Endothelial cell of umbilical vein (primary cell): ENCODE results near the gene ATAD3A. TPM values are rescaled to one million over a fixed set of nuclear protein-coding genes. Genes with fewer than 3 reads are reported as not detected.
"Not testable (repeated sequence)": the region's sequence is repeated elsewhere in the genome, so short reads cannot be mapped to it uniquely, and the experiment has no call there.

Experiments
- BruUV-seq: library from RNA; stranded (reverse); fragments of 400-500 nt; replicated peaks from 2 replicates; lab custom pipeline; 2021; lab: Mats Ljungman, UMichigan
- CTCF ChIA-PET: fragments of 300-600, 350-600 bp; sonication (Branson Sonifier 250); formaldehyde crosslinking; loops from one replicate; lab custom pipeline; 2021; ENCODE audit warnings: antibody characterized with exemption, inconsistent platforms; lab: Charles Lee
- POLR2A ChIA-PET: fragments of 300-600, 350-600 bp; sonication (Branson Sonifier 250); formaldehyde crosslinking; loops from one replicate; lab custom pipeline; 2021; ENCODE audit warnings: antibody characterized with exemption, inconsistent platforms; lab: Charles Lee
- DNase-seq: peaks from one replicate; pipeline ENCODE4 v3.0.0-alpha.2; 2011; ENCODE audit warnings: low read depth, low spot score
- FAIRE-seq: peaks from 2 replicates; lab custom pipeline; 2011; peaks lifted over from hg19 to GRCh38; lab: Jason Lieb, UNC
- H2AFZ ChIP-seq: 2 replicates; pipeline ENCODE4 v1.6.0; 2012; ENCODE audit warnings: low read depth, low read length, control low read depth, inconsistent platforms
- H3K27ac ChIP-seq: 2 replicates; pipeline ENCODE4 v1.5.1; 2011; ENCODE audit warnings: low read depth, mild to moderate bottlenecking, control low read depth, low read length, moderate library complexity; ENCODE audit not compliant: insufficient read depth
- H3K27me3 ChIP-seq, 2 experiments: 2 replicates each; pipeline versions ENCODE4 v1.6.0 to v1.6.1; 2011; ENCODE audit warnings: low read length in 2 of 2, mixed read lengths in 1 of 2; ENCODE audit not compliant: control insufficient read depth in 2 of 2, insufficient read depth in 2 of 2
- H3K36me3 ChIP-seq, 2 experiments: 2 replicates in 1 of 2; 3 replicates in 1 of 2; pipeline ENCODE4 v1.5.1; 2011; ENCODE audit warnings: low read length in 2 of 2, mild to moderate bottlenecking in 1 of 2, moderate library complexity in 1 of 2; ENCODE audit not compliant: control insufficient read depth in 2 of 2, insufficient read depth in 2 of 2; ENCODE audit errors: extremely low read depth in 1 of 2
- H3K4me1 ChIP-seq: 3 replicates; pipeline ENCODE4 v1.5.1; 2011; ENCODE audit warnings: mild to moderate bottlenecking, low read length; ENCODE audit not compliant: control insufficient read depth, insufficient read depth; ENCODE audit errors: extremely low read depth
- H3K4me2 ChIP-seq: 2 replicates; pipeline ENCODE4 v1.6.1; 2011; ENCODE audit warnings: low read length, control low read depth, mixed read lengths; ENCODE audit not compliant: insufficient read depth
- H3K4me3 ChIP-seq, 3 experiments: fragments of 200-600 bp in 1 of 3; sonication (generic), shearing (Covaris generic) in 1 of 3; replicated peaks in 1 of 3; 2 replicates each; pipeline ENCODE4 v1.5.1; 2011 to 2016; ENCODE audit warnings: control low read depth in 3 of 3, low read length in 3 of 3, mild to moderate bottlenecking in 2 of 3, inconsistent platforms in 1 of 3, low read depth in 1 of 3, moderate library complexity in 1 of 3; ENCODE audit not compliant: insufficient read depth in 1 of 3
- H3K79me2 ChIP-seq: 2 replicates; pipeline ENCODE4 v1.6.0; 2012; ENCODE audit warnings: low read length, inconsistent platforms; ENCODE audit not compliant: control insufficient read depth, insufficient read depth
- H3K9ac ChIP-seq: replicated peaks from 2 replicates; pipeline ENCODE3; 2011; ENCODE audit warnings: low read length, control low read depth; ENCODE audit not compliant: insufficient read depth; ENCODE audit errors: extremely low read depth
- H3K9me1 ChIP-seq: replicated peaks from 3 replicates; pipeline ENCODE4 v1.6.0; 2011; ENCODE audit warnings: mild to moderate bottlenecking, low read length; ENCODE audit not compliant: control insufficient read depth, insufficient read depth; ENCODE audit errors: extremely low read depth
- H3K9me3 ChIP-seq: replicated peaks from 2 replicates; pipeline ENCODE4 v1.5.1; 2012; ENCODE audit warnings: low read length, inconsistent platforms; ENCODE audit not compliant: control insufficient read depth, insufficient read depth
- H4K20me1 ChIP-seq: replicated peaks from 2 replicates; pipeline ENCODE3; 2011; ENCODE audit warnings: mild to moderate bottlenecking, low read length; ENCODE audit not compliant: control insufficient read depth, insufficient read depth; ENCODE audit errors: extremely low read depth
- CTCF ChIP-seq, 2 donors: IDR thresholded peaks; 1 replicate in 1 of 2; 2 replicates in 1 of 2; pipeline ENCODE4 v1.5.1; 2011; ENCODE audit warnings: low read length in 2 of 2, mild to moderate bottlenecking in 2 of 2, moderate library complexity in 2 of 2, control low read depth in 1 of 2, inconsistent platforms in 1 of 2, low read depth in 1 of 2; ENCODE audit not compliant: insufficient read depth in 1 of 2; ENCODE audit errors: extremely low read depth in 1 of 2
- EZH2 ChIP-seq: IDR thresholded peaks from 2 replicates; pipeline ENCODE4 v1.6.1; 2012; ENCODE audit warnings: borderline replicate concordance, low read depth, mild to moderate bottlenecking, moderate library complexity, low read length, inconsistent platforms; ENCODE audit not compliant: severe bottlenecking
- FOS ChIP-seq: IDR thresholded peaks from 2 replicates; pipeline ENCODE4 v1.6.1; 2011; ENCODE audit warnings: mild to moderate bottlenecking, low read length, moderate library complexity, borderline replicate concordance; ENCODE audit not compliant: insufficient read depth
- GATA2 ChIP-seq: IDR thresholded peaks from 2 replicates; pipeline ENCODE4 v1.7.0; 2011; ENCODE audit warnings: low read depth, mild to moderate bottlenecking, moderate library complexity, mixed read lengths, low read length; ENCODE audit not compliant: insufficient read length, insufficient read depth
- JUN ChIP-seq: IDR thresholded peaks from 2 replicates; pipeline ENCODE4 v1.6.1; 2011; ENCODE audit warnings: borderline replicate concordance, low read depth; ENCODE audit not compliant: insufficient read length, insufficient read depth
- MAX ChIP-seq: IDR thresholded peaks from 2 replicates; pipeline ENCODE4 v1.6.1; 2011; ENCODE audit not compliant: insufficient read depth, insufficient read length
- MYC ChIP-seq: IDR thresholded peaks from one replicate; pipeline ENCODE4 v1.6.1; 2011; ENCODE audit warnings: mild to moderate bottlenecking, low read depth, low read length
- POLR2A ChIP-seq: IDR thresholded peaks from 2 replicates; pipeline ENCODE4 v1.6.1; 2012; ENCODE audit warnings: low read depth, mild to moderate bottlenecking, control low read depth, low read length
- POLR2AphosphoS5 ChIP-seq: IDR thresholded peaks from 2 replicates; pipeline ENCODE4 v1.6.1; 2012; ENCODE audit warnings: low read depth, mild to moderate bottlenecking, control low read depth, low read length, moderate library complexity; ENCODE audit not compliant: insufficient read depth
- dilution Hi-C: fragments of 300-500 bp; cut with MboI; formaldehyde crosslinking; loops from one replicate; pipeline ENCODE4 v1.15.0; 2019; ENCODE audit warnings: low sequenced_read_pairs; ENCODE audit not compliant: extremely low pct_ligation_motif_present
- intact Hi-C: fragments of 100-400 bp; cut with micrococcal nuclease; formaldehyde crosslinking; loops from one replicate; pipeline ENCODE4 v1.10.0; 2022
- polyA plus RNA-seq, 4 experiments: library from polyadenylated mRNA; depleted of rRNA in 3 of 4; stranded (reverse) in 3 of 4; unstranded in 1 of 4; fragments of >200 nt; gene quantifications; 2 replicates each; pipeline versions ENCODE4 v1.2.1 to v1.2.3, GENCODE V29; 2011 to 2012; ENCODE audit warnings: missing spikeins in 1 of 4
- total RNA-seq: library from RNA; stranded (reverse); gene quantifications from 2 replicates; pipeline ENCODE4 v1.2.3, GENCODE V29; 2021

ATAD3A gene
- total and polyA plus RNA-seq, 2 donors (not counting 3 experiments of a cell fraction or from before 2014, with no cell fraction given), result 24.9 to 55.2 TPM

- not testable (repeated sequence) for BruUV-seq, FAIRE-seq
- H3K36me3 ChIP-seq, result peaks cover 7 to 24% of the 10 kb centered on the region in 2 experiments
These were observed 14.5 kb downstream of the ATAD3A start for GRCh38 chr1:1526476-1526875.

DNA sequence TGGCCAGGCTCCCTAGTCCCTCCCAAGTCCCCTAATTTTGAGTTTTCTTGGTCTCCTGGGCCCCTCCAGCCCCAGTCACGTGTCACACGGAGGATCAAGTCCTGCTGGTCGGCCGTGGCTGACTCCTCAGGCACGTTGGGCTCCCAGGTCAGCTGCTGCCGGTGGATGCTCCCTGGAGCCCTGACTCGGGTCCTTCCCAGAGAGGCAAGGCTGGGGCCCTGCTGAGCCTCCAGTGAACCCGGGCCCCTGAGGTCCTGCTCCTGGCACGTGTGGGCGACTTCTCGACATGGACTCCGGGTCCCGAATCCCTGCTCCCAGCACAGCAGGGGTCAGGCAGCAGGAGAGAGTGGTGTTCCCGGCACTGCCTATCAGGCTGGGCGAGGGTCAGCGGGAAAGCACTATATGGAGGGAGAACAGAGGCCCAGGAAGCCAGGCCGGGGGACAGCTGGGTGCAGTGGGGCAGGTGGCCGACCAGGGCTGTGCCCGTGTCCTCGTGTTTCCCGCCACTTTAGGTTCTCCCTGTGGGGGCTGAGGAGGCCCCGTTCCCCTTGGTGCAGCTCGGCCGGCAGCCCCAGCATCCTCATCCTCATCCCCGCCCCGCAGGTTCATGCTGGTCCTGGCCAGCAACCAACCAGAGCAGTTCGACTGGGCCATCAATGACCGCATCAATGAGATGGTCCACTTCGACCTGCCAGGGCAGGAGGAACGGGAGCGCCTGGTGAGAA lies 15.3 kb downstream of the ATAD3A start:
- H3K27ac ChIP-seq, result no peak overlapping the region
- H3K36me3 ChIP-seq, result peaks cover 7 to 23% of the 10 kb centered on the region in 2 experiments
- H3K27me3 ChIP-seq, result no peaks in the 10 kb centered on the region
- TF ChIP-seq MAX (no peak), FOS (no peak), JUN (no peak), POLR2AphosphoS5 (no peak), GATA2 (no peak), CTCF (IDR thresholded peaks at IDR 0.05; ENCODE audit: extremely low read depth in 1 of 2, insufficient read depth in 1 of 2, low read depth in 1 of 2, low read length in 2 of 2) (no peak), POLR2A (no peak), MYC (no peak), EZH2 (no peak)
- dilution Hi-C loops, result no loop called here
- H3K4me1 ChIP-seq, result no peaks in the 10 kb centered on the region
- no peaks in the 10 kb centered on the region for H3K9me3 ChIP-seq
- ChIA-PET CTCF (no interaction called here), POLR2A (no interaction called here)
- H3K9me1 ChIP-seq, result no peaks in the 10 kb centered on the region
- no peak overlapping the region for H3K4me3 ChIP-seq
- BruUV-seq, result no TSS peak
- no peak overlapping the region for H2AFZ ChIP-seq
- H4K20me1 ChIP-seq, result no peaks in the 10 kb centered on the region
- H3K9ac ChIP-seq, result no peak overlapping the region
- intact Hi-C loops, result no loop called here
- DNase-seq (no peak), FAIRE-seq (no peak)
- H3K79me2 ChIP-seq, result no peaks in the 10 kb centered on the region
- no peak overlapping the region for H3K4me2 ChIP-seq

More at GRCh38 chr1:1526476-1526875, 14.5 kb downstream of the ATAD3A start:
- H3K79me2 ChIP-seq, H3K9me1 ChIP-seq, H3K4me2 ChIP-seq, H3K4me3 ChIP-seq, H2AFZ ChIP-seq, H3K4me1 ChIP-seq, CTCF ChIA-PET, H3K27me3 ChIP-seq, POLR2A ChIA-PET, intact Hi-C loops, H3K9me3 ChIP-seq, H3K9ac ChIP-seq, H3K27ac ChIP-seq, H4K20me1 ChIP-seq, dilution Hi-C loops, DNase-seq: not testable (repeated sequence)
